Spleen (tissue), 11 donors: ENCODE data around the gene TMEM178B. TPM values are rescaled to one million over a fixed set of nuclear protein-coding genes. Genes with fewer than 3 reads are reported as not detected.

Experiments
- DNase-seq: peaks from one replicate; pipeline ENCODE4 v3.0.0-alpha.2; 2020
- H3K27ac ChIP-seq, 8 donors: fragments of 200-600 bp; sonication (generic) in 7 of 8; 1 replicate in 4 of 8; 2 replicates in 4 of 8; pipeline versions ENCODE4 v1.5.0 to v1.8.0; 2016 to 2021; ENCODE audit warnings: inconsistent platforms in 4 of 8, mild to moderate bottlenecking in 4 of 8, moderate library complexity in 1 of 8
- H3K27me3 ChIP-seq, 7 donors: fragments of 200-600 bp; sonication (generic) in 6 of 7; replicated peaks in 1 of 7; 1 replicate in 4 of 7; 2 replicates in 3 of 7; pipeline versions ENCODE4 v1.5.0 to v1.8.0; 2016 to 2021; ENCODE audit warnings: inconsistent platforms in 3 of 7, mild to moderate bottlenecking in 1 of 7
- H3K36me3 ChIP-seq, 6 donors: fragments of 200-600 bp; sonication (generic) in 5 of 6; 1 replicate in 4 of 6; 2 replicates in 2 of 6; pipeline versions ENCODE4 v1.5.0 to v1.8.0; 2016 to 2021; ENCODE audit warnings: inconsistent platforms in 2 of 6
- H3K4me1 ChIP-seq, 6 donors: fragments of 200-600 bp; sonication (generic) in 5 of 6; 1 replicate in 3 of 6; 2 replicates in 3 of 6; pipeline versions ENCODE4 v1.5.0 to v1.8.0; 2016 to 2021; ENCODE audit warnings: inconsistent platforms in 3 of 6
- H3K4me3 ChIP-seq, 8 donors: fragments of 200-600 bp; sonication (generic) in 7 of 8; 1 replicate in 4 of 8; 2 replicates in 4 of 8; pipeline versions ENCODE4 v1.5.0 to v1.8.0; 2016 to 2021; ENCODE audit warnings: inconsistent platforms in 4 of 8, mild to moderate bottlenecking in 4 of 8, moderate library complexity in 2 of 8
- H3K9me3 ChIP-seq, 8 donors: fragments of 200-600 bp; sonication (generic) in 7 of 8; 1 replicate in 4 of 8; 2 replicates in 4 of 8; pipeline versions ENCODE4 v1.5.0 to v1.8.0; 2016 to 2021; ENCODE audit warnings: inconsistent platforms in 4 of 8
- POLR2A ChIP-seq, 3 donors: fragments of 450-650 bp; IDR thresholded peaks; one replicate each; pipeline ENCODE4 v1.5.1; 2017; ENCODE audit warnings: antibody characterized with exemption in 3 of 3, mild to moderate bottlenecking in 1 of 3
- POLR2AphosphoS5 ChIP-seq, 3 donors: sonication (generic); formaldehyde crosslinking; IDR thresholded peaks; one replicate each; pipeline ENCODE4 v1.5.1; 2017; ENCODE audit warnings: antibody characterized with exemption in 3 of 3
- WGBS, 5 donors: extraction: QIAGEN DNeasy Blood & Tissue Kit in 3 of 5; methylation state at CpG; one replicate each; pipeline versions ENCODE4 v1.1.5 to v1.1.7; 2013 to 2018; 5-methylcytosine and 5-hydroxymethylcytosine counted together
- intact Hi-C: fragments of 100-400 bp; cut with DNase I; formaldehyde crosslinking; loops from one replicate; pipeline ENCODE4 v1.15.0; 2023; ENCODE audit warnings: low total_unique reads
- polyA plus RNA-seq, 3 donors: library from polyadenylated mRNA; stranded (reverse); fragments of 200-250 nt; gene quantifications; one replicate each; pipeline ENCODE4 v1.2.1, GENCODE V29; 2013
- total RNA-seq, 7 donors: library from RNA; depleted of rRNA in 3 of 7; stranded (reverse); fragments of >200 nt in 3 of 7; fragmentation: NEBNext Ultra II Directional in 4 of 7; extraction: Animal tissue kit (Norgen Biotek cat#: 25700) in 4 of 7; gene quantifications; one replicate each; pipeline versions ENCODE4 v1.1.0 to v1.2.1, GENCODE V29; 2016 to 2021
- TF ChIP-seq, protein P1 (sequence below), 11 experiments: fragments of 200-600 bp in 7 of 11; fragments of 450-650 bp in 4 of 11; sonication (generic) in 4 of 11; IDR thresholded peaks in 8 of 11; conservative IDR thresholded peaks in 3 of 11; 1 replicate in 7 of 11; 2 replicates in 4 of 11; pipeline versions ENCODE4 v1.4.0 to v1.8.0; 2016 to 2021; ENCODE audit warnings: antibody characterized with exemption in 11 of 11, inconsistent platforms in 4 of 11, mild to moderate bottlenecking in 1 of 11
- donor health status: healthy with polysubstance abuse.
- donor health status: DM: no; HTN: no; CAD: no; lungs with moderate emphysema.
- donor health status: DM: no; HTN: no; CAD: no.
- donor health status: Bipolar disorder and iron deficiency.
- donor health status: healthy.
- donor health status: DM: no; HTN: no; CAD: no.
- donor health status: DM: yes; HTN: yes; CAD: no.

The TMEM178B gene
- total and polyA plus RNA-seq, 10 donors = 0.35 to 5.5 (median 1.3) TPM

DNA sequence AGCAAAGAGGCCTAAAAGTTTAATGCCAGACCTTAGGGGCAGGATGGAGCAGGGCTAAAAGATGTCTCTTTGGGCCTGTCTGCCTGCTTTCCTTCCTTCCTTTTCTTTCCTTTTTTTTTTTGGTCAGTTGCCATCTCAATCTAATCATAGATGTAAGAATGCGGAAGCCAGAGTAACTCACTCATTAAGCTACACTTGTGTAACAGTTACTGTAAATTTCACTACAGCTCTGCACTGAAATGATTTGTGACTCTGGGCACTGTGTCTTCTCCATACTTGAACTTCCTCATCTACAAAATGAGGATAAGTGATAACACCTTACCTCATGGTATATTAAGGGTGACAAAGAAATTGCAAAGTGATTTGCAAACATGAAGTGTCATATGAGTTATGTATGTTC, 401.8 kb downstream of the TMEM178B start:
- no peak overlapping the region for H3K27ac ChIP-seq
- 73 to 91% (median 78%) methylated on average over 1 of the region's 1 CpG for WGBS, 5 donors
- H3K36me3 ChIP-seq = no peaks in the 10 kb centered on the region
- TF ChIP-seq POLR2AphosphoS5 (IDR thresholded peaks at IDR 0.05) (no peak), POLR2A (IDR thresholded peaks at IDR 0.05) (no peak)
- TF ChIP-seq, protein P1, sequence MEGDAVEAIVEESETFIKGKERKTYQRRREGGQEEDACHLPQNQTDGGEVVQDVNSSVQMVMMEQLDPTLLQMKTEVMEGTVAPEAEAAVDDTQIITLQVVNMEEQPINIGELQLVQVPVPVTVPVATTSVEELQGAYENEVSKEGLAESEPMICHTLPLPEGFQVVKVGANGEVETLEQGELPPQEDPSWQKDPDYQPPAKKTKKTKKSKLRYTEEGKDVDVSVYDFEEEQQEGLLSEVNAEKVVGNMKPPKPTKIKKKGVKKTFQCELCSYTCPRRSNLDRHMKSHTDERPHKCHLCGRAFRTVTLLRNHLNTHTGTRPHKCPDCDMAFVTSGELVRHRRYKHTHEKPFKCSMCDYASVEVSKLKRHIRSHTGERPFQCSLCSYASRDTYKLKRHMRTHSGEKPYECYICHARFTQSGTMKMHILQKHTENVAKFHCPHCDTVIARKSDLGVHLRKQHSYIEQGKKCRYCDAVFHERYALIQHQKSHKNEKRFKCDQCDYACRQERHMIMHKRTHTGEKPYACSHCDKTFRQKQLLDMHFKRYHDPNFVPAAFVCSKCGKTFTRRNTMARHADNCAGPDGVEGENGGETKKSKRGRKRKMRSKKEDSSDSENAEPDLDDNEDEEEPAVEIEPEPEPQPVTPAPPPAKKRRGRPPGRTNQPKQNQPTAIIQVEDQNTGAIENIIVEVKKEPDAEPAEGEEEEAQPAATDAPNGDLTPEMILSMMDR (IDR thresholded peaks at IDR 0.05 in 8 of 11, conservative IDR thresholded peaks at IDR 0.05 in 3 of 11) = no peak
- DNase-seq = no peak
- no peaks in the 10 kb centered on the region for H3K4me1 ChIP-seq
- intact Hi-C loops = no loop called here
- peaks cover 0 to 4% (median 0%) of the 10 kb centered on the region in 7 donors for H3K27me3 ChIP-seq
- H3K9me3 ChIP-seq = no peaks in the 10 kb centered on the region
- H3K4me3 ChIP-seq = no peak overlapping the region

DNA sequence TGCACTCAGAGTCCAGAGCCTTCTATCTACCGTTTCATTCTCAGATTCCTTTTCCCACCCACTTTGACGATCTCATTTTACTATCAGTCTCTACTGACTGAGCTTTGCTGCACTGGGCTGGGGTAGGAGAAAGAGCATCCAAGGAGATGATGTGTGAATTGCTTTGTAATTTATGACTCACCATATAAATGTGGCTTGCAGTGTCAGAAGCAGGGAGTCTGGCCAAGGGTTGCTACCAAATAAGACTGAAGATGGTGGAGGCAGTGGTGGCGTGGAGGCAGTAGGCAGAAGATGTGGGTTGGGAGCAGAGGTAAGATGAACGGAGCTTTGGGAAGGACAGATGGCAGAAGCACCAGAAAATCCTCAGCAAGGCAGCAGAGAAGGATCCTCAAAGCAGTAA, 404.0 kb downstream of the TMEM178B start:
- H3K4me1 ChIP-seq = no peaks in the 10 kb centered on the region
- TF ChIP-seq, protein P1 (IDR thresholded peaks at IDR 0.05 in 8 of 11, conservative IDR thresholded peaks at IDR 0.05 in 3 of 11) = no peak
- TF ChIP-seq POLR2A (IDR thresholded peaks at IDR 0.05) = no peak
- TF ChIP-seq POLR2AphosphoS5 (IDR thresholded peaks at IDR 0.05) = no peak
- whole genome bisulfite sequencing, 5 donors = 77 to 93% (median 80%) methylated on average over 4 of the region's 4 CpGs
- no peaks in the 10 kb centered on the region for H3K36me3 ChIP-seq
- H3K9me3 ChIP-seq = no peaks in the 10 kb centered on the region
- no peak for DNase-seq
- H3K4me3 ChIP-seq = no peak overlapping the region
- peaks cover 0 to 3% (median 0%) of the 10 kb centered on the region in 7 donors for H3K27me3 ChIP-seq
- H3K27ac ChIP-seq = no peak overlapping the region
- intact Hi-C loops = no loop called here

DNA sequence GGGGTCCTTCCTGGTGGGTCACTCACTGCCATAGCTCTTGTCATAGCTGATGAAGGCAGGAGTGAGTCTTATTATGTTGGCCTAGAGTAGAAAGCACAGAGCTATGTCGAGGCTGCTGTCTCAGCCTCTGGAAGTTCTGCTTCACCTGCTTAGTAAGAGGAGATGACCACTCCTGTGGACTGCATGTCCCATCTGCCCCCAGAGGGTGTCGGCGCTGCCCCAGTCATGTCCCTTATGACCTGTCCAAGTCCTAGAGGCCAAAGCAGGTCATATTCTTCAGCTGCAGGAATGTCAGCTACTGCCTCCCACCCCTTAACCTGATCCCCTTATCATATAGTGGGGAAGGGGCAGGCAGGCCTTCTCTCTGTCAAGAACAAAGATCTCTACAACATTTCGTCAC, 405.0 kb downstream of the TMEM178B start:
- Histone ChIP-seq H3K27ac (no peak overlapping the region), H3K9me3 (no peaks in the 10 kb centered on the region), H3K4me1 (no peaks in the 10 kb centered on the region), H3K4me3 (no peak overlapping the region), H3K36me3 (no peaks in the 10 kb centered on the region), H3K27me3 (peaks cover 0 to 3% (median 0%) of the 10 kb centered on the region in 7 donors)
- intact Hi-C loops = no loop called here
- TF ChIP-seq POLR2A (IDR thresholded peaks at IDR 0.05) = no peak
- no peak for TF ChIP-seq POLR2AphosphoS5 (IDR thresholded peaks at IDR 0.05)
- TF ChIP-seq, protein P1 (IDR thresholded peaks at IDR 0.05 in 8 of 11, conservative IDR thresholded peaks at IDR 0.05 in 3 of 11) = no peak
- no peak for DNase-seq
- WGBS, 5 donors = 85 to 95% (median 88%) methylated on average over 4 of the region's 4 CpGs

DNA sequence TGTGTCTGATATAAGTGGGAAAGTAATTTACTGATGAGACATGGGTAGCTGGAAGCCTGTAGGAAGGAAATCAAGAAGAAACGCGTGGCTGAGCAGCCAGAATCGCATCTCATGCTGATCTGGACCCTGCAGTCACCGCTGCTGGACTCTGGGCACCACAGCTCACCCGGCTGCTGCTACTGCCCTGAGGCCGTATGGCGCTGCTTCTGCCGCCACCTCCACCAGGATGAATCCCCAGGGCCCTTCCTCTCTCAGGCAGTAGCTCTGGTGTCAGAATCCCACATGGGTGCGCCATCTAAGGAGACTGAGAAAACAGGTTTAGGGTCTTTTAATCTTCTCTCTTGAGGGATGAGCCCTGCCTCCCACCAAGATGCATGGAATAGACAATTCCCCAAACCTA, 407.1 kb downstream of the TMEM178B start:
- WGBS, 5 donors = 78 to 89% (median 87%) methylated on average over 9 of the region's 9 CpGs
- intact Hi-C loops = no loop called here
- Histone ChIP-seq H3K27me3 (peaks cover 0 to 3% (median 0%) of the 10 kb centered on the region in 7 donors), H3K9me3 (no peaks in the 10 kb centered on the region), H3K4me1 (no peaks in the 10 kb centered on the region), H3K36me3 (no peaks in the 10 kb centered on the region), H3K4me3 (no peak overlapping the region), H3K27ac (no peak overlapping the region)
- DNase-seq = no peak
- TF ChIP-seq POLR2A (IDR thresholded peaks at IDR 0.05) = no peak
- TF ChIP-seq POLR2AphosphoS5 (IDR thresholded peaks at IDR 0.05) = no peak

DNA sequence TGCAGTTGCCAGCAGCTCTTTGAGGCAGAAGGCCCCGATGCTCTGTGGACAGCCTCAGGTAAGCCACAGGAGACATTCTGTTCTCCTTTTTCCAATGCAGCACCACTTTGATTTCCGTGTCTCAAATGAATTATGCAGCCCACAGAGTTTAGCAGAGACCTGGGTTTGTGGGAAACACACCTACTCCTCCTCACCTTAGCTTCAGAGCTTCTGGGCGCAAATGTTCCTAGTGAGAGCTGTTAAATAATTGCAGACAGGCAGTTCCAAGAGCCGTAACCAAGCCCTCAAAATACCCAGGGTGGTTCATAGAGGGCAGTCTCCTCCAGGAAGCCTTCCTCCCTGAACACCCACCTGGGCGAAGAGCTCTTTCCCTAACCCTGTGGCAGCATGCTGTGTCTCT, 408.1 kb downstream of the TMEM178B start:
- TF ChIP-seq POLR2AphosphoS5 (IDR thresholded peaks at IDR 0.05) (no peak), POLR2A (IDR thresholded peaks at IDR 0.05) (no peak)
- TF ChIP-seq, protein P1 (IDR thresholded peaks at IDR 0.05 in 8 of 11, conservative IDR thresholded peaks at IDR 0.05 in 3 of 11) = no peak
- 78 to 88% (median 88%) methylated on average over 5 of the region's 5 CpGs for WGBS, 5 donors
- H3K27ac ChIP-seq = no peak overlapping the region
- H3K4me1 ChIP-seq = no peaks in the 10 kb centered on the region
- H3K9me3 ChIP-seq = no peaks in the 10 kb centered on the region
- no peaks in the 10 kb centered on the region for H3K36me3 ChIP-seq
- no peak for DNase-seq
- peaks cover 0 to 3% (median 0%) of the 10 kb centered on the region in 7 donors for H3K27me3 ChIP-seq
- intact Hi-C loops = no loop called here
- no peak overlapping the region for H3K4me3 ChIP-seq
